22Rv1 (cell line): ENCODE measurements around the gene KCNQ1.

Experiments
- CTCF ChIP-seq: fragments of 450-650 bp; IDR thresholded peaks from 2 replicates; pipeline ENCODE4 v1.5.1; 2017; ENCODE audit warnings: mild to moderate bottlenecking
- ZFX ChIP-seq: fragments of 450-650 bp; IDR thresholded peaks from 2 replicates; pipeline ENCODE4 v1.6.1; 2017; ENCODE audit warnings: antibody characterized with exemption, borderline replicate concordance

- TF ChIP-seq CTCF: no peak
- TF ChIP-seq ZFX: no peak
These were observed 420.1 kb downstream of the KCNQ1 start for GRCh38 chr11:2864901-2865300.
